HG03095 (cell line): ENCODE measurements around the gene HYOU1.
A peak's percentile ranks its signal among the peaks of the same experiment; 100 is the strongest.
"Not testable (repeated sequence)": the region's sequence is repeated elsewhere in the genome, so short reads cannot be mapped to it uniquely, and the experiment has no call there.

Experiments
- ATAC-seq: cut with Tn5 transposase; IDR thresholded peaks from one replicate; pipeline ENCODE4 v1.9.1; 2021; ENCODE audit warnings: moderate library complexity; ENCODE audit not compliant: unreplicated experiment

HYOU1 gene, protein sequence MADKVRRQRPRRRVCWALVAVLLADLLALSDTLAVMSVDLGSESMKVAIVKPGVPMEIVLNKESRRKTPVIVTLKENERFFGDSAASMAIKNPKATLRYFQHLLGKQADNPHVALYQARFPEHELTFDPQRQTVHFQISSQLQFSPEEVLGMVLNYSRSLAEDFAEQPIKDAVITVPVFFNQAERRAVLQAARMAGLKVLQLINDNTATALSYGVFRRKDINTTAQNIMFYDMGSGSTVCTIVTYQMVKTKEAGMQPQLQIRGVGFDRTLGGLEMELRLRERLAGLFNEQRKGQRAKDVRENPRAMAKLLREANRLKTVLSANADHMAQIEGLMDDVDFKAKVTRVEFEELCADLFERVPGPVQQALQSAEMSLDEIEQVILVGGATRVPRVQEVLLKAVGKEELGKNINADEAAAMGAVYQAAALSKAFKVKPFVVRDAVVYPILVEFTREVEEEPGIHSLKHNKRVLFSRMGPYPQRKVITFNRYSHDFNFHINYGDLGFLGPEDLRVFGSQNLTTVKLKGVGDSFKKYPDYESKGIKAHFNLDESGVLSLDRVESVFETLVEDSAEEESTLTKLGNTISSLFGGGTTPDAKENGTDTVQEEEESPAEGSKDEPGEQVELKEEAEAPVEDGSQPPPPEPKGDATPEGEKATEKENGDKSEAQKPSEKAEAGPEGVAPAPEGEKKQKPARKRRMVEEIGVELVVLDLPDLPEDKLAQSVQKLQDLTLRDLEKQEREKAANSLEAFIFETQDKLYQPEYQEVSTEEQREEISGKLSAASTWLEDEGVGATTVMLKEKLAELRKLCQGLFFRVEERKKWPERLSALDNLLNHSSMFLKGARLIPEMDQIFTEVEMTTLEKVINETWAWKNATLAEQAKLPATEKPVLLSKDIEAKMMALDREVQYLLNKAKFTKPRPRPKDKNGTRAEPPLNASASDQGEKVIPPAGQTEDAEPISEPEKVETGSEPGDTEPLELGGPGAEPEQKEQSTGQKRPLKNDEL

DNA sequence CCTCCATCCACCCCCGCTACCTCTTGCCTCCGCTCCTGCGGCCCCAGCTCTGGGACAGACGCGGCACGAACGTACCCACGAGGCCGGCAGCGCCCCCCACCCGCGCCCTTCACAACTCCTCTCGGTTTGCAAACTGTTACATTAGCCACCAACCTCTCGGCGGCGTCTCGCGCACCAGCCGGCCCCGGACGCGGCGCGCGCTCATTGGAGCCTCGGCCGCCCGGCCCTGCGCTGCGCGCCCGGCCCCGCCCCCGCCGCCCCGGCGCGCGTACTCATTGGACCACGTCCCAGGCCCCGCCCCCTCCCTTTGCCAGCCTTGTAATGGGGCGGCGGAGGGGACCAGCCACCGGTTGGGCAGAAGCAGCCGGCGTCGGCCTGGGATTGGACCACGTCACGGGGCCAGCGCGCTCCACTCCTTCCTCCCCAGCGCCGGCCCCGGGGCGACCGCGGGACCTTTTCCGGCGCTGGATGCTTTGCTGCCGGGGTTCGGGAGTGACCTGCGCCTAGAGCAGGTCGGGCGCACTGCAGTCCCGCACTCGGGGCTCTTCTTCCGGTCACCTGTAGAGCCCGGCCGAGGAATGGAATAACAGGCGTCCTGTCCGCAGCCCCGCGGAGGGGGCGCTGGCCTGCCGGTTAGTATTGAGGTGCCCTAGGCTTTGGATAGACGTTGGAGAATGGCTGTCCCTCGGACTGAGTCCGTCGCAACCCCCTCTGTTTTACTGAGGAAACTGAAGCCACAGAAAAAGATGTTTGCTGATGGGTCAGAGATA, at the start of gene HYOU1:
HYOU1 (minus strand) TSS at position 206 of the 770 bp plus-strand sequence. CDS start 1,045 bp downstream, outside the sequence.
- peak; percentile 88 for ATAC-seq

DNA sequence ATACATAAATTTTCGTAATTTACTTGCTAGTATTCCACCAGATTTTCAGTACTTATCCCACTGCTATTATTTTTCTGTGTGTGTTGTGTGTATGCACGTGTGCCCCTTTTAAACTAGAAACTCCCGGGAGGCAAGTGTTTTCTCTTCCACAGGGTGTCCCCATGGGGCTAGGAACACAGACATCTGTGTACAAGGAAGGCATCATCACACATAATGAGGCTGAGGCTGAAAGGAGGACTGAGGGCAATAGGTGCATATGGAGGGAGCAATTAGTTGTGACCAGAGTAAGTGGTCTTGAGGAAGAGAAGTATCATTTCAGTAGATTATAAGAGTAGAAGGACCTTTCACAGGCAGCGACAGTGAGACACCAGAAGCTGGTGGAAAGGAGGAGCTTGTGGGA, 46.8 kb upstream of the HYOU1 start:
- no peak for ATAC-seq

DNA sequence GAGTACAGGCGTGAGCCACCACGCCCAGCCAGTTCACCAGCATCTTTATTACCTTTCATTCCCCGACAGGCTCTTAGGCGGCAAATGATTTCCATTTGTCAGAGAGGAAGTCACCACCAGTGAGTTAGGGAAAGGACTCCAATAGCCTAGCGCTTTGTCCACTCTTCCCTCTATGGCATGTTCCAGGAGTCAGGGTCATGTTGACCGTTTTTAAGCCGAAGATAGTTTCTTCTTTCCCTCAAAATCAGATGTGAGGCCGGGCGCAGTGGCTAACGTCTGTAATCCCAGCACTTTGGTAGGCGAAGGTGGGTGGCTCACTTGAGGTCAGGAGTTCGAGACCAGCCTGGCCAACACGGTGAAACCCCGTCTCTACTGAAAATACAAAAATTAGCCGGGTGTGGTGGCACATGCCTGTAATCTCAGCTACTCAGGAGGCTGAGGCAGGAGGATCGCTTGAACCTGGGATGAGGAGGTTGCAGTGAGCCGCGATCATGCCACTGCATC, 46.2 kb upstream of the HYOU1 start:
- ATAC-seq: not testable (repeated sequence)

DNA sequence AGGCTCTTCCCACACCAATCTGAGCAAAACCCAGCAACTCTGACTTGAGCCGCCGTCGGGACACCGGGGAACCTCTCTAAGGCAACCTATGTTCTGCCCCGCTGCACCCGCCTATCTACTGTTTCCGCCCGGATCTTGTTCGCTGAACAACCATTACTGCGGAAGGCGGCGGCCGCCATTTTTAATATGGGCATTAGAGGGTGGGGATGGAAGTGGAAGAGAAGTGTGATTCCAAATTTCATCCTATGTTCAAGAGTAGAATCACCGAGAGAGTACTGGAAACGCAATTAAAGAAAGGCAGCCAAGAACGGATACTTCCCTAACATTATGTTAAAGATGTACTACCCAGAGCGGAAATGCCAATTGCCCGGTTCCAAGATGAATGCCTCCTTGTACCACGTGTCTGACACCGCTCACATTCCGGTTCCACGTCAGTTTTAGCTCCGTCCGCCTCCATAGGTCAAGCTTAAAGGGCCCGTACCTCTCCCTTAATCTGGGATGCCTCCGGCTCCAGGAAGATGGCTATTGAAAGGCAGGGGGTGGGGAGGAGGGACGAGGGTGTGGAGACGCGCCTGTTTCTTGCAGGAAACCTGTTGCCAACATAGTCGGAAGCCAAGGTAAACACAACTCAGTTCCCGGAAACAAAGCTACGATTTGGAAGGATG, 44.9 kb upstream of the HYOU1 start, which contains the start of gene DPAGT1:
DPAGT1 (minus strand) TSS at position 95 of the 665 bp plus-strand sequence. CDS start 198 bp downstream, outside the sequence.
- peak; percentile 84 for ATAC-seq

DNA sequence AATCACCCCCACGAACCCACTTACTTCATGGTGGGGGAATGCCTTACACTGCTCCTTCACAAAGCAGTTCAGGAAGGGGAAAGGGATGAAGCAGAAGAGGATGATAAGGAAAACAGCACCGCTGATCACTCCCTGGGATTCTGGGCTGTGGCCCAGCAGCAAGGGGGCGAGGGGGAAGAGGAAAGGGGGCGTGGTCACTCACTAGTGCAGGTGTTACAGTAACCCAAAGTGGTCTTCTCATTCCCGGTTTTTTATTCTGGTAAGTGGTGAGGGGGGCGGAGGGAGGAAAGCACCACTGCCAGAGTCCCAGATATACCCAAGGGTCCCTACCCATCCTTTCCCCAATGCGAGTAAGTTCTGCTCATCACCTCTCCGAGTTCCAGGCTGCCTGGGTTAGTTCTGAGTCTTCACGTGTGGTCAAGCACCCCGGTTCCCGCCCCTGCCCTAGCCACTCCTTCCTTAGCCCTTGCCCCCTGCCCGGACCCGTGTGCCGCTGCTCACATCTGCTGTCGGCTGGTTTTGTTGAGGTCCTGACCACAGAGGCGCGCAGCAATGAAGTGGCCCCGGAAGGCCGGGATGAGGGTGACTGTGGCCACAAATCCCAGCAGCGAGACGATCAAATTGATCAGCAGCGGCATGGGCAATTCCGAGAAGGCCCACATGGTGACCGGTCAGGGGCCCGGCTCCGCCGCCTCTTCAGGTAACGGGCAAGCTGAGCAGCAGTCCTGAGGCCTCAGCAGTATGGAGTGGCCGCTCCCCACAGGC, 44.2 kb upstream of the HYOU1 start:
- no peak for ATAC-seq

DNA sequence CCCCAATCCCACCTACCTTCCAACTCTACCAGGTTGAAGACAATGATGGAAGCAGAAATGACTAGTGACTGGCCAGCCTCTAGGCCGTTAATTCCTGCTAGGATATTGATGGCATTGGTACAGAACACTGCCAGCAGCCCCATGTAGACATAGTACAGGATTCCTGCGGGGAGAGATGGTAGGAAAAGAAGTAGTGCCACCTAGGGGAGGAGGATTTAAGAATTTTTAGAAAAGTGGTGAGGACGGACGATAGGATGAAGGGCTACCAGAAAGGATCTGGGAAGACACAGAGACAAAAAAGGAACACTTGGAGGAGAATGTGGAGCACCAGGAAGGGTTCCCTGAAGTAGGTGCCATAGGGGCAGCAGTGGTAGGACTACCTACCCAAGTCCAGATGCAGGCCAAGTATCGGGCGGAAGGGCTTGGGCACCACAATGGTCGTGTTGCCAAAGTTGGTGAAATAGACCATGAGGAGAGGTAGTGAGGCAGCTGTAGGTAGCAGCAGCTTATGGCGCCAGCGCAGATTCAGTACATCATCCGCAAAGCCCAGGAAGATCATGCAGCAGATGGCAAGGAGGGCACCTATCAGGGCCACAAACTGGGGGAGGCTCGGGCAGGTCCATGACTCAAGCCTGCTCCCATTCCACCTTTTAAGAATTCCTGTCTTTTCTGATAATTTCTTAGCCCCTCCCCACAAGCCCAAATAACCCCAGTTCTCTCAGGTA, 43.4 kb upstream of the HYOU1 start:
- ATAC-seq: no peak

DNA sequence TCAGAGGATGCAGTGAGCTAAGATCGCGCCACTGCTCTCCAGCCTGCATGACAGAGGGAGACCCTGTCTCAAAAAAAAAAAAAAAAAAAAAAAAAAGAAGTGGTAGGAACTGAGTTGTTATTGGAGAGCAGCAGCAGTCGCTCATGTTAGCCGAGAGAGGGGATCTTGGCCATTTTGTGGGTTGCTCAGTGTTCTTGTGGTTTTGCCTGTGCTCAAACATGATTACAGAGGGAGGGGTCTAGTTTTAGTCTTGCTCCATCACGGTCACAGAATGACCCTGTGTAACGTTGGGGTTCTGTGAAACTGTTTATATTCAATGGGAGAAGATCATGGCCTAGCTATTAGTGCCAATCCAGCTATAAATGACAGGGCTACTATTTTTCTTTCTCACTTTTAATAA, 42.7 kb upstream of the HYOU1 start:
- no peak for ATAC-seq

DNA sequence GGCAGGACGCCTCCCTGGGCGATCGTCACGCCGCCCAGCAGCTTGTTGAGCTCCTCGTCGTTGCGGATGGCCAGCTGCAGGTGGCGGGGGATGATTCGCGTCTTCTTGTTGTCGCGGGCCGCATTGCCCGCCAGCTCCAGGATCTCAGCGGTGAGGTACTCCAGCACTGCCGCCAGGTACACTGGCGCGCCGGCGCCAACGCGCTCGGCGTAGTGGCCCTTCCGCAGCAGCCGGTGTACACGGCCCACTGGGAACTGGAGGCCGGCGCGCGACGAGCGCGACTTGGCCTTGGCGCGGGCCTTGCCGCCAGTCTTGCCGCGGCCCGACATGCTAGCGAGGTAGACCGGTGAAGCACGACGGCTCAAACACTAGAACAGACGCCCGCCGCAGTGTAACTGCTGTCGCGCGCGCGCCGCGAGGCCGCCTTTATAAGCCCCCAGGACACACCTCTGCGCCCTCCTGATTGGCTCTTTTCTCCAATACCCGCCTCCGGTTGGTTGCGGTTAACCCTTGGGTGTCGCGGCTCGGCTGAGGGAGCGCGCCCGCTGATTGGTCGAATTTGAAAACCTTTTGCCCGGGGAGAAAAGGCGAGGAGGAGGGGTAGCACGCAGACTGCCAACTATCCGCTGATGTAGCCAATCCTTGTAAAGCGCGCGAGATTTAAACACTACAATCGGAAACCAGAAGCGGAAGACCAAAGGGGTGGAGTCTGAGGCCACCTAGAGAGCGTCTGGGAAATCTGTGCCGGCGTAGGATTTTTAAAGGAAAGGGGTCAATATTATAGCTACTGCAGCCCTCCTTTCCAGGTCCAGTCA, 38.3 kb upstream of the HYOU1 start:
- ATAC-seq: peak; percentile 72

DNA sequence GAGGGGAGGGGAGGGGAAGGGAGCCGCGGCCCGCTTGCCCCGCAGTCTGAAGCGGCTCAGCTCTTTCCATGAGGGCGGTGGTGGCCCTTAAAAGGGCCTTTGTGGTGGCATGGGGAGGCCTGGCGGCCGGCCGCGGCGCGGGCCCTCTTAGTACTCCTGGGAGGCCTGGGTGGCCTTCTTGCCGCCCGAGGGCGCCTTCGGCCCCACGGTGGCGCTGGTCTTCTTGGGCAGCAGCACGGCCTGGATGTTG, 37.7 kb upstream of the HYOU1 start:
- ATAC-seq: peak; percentile 32

DNA sequence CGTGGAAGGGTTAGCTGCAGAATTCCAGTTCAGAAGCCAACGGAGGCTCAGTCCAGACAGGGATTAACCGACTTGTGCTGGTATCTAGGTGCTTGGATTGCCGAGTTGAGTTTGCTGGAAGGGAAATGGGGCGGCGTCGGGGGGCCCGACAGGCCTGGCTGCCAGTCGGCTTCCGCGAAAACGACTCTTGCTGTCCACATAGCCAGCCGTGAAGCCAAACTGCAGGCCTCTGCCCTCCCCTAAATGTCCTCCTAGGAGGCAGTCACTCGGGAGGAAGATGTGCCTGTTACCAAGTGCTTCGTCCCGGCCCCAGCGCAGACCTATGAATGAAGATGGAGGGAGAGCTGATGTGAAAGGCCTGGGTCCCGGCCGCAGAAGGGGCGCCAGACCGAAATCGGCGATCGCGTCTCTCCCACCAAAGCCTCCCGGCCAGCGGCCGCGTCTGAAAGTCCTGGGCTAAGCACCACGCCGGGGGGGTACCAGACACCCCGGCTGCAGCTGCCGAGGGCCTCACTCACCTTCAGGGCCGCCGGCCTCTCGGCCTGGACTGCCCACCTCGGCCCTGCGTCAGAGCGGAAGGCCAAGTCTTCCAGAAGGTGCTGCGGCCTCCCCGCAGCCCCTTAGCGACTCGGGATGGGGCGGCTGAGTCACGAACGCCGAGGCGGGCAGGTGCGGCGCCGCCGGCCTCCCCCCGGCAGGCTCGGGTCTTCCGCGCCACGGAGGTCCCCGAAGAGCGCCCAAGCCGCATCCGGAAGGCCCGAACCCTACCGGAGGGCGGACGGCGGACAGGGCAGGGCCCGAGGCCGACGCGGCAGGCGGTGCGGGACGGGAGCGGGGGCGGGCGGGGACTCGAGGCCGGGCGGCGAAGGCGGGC, 37.2 kb upstream of the HYOU1 start:
- ATAC-seq: peak; percentile 8

DNA sequence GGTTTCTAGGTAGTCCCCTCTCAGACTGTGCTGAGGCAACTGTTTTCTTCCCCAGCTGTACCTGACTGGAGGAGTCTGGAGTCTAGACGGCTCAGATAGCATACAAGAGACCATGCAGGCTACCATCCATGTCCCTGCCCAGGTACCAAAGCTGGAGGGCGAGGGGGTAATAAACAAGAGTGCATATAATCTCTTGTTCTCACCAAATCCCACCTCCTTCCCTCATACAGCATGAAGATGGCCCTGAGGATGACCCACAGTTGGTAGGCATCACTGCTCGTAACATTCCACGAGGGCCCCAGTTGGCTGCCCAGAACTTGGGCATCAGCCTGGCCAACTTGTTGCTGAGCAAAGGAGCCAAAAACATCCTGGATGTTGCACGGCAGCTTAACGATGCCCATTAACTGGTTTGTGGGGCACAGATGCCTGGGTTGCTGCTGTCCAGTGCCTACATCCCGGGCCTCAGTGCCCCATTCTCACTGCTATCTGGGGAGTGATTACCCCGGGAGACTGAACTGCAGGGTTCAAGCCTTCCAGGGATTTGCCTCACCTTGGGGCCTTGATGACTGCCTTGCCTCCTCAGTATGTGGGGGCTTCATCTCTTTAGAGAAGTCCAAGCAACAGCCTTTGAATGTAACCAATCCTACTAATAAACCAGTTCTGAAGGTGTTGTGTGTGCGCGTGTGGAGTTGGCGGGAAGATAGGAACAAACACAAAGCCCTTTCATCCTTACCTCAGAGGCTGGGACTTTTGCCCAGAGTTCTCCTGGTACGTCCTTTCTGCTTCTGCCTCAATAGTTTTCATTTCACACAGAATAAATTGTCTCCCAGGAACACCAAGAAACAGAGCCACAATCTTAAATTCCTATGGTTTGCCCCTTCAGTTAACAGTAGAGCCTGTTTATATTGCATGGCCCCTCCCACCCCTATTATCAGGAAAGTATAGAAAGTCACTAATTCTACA, 36.2 kb upstream of the HYOU1 start:
- ATAC-seq: no peak

DNA sequence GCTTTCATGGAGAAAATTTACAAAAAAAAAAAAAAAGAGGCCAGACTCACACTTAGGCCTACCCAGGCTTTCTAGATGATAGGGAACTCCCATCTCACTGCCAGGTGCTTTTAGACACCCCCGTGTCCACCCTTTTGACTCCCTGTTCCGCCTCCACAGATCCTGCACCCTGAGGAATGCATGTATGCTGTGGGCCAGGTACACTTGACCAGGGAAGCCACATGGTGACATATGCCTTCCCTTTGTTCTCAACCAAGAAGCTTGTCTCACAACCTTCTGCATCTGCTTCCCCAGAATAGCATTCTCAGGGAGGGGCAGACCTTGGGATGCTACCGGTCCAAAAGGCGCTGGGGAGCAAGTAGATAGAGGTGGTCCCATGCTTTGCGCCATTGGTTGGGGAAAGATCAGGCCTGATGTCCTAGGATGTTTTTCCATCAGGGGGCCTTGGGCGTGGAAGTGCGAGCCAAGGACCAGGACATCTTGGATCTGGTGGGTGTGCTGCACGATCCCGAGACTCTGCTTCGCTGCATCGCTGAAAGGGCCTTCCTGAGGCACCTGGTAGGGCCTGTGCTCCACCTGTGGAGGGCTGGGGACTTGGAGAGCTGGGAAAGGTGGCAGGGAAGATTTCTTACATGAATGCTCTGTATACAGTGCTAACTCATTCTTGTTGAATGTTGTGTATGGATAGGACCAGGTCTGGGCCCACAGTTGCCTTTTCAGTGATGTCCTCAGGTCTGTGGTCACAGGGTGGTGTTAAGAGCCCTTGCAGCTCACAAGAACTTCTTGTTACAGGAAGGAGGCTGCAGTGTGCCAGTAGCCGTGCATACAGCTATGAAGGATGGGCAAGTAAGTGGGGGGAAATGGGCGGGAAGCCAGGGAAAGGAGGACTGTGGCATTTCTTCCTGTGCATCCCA, 35.2 kb upstream of the HYOU1 start:
- ATAC-seq: no peak

DNA sequence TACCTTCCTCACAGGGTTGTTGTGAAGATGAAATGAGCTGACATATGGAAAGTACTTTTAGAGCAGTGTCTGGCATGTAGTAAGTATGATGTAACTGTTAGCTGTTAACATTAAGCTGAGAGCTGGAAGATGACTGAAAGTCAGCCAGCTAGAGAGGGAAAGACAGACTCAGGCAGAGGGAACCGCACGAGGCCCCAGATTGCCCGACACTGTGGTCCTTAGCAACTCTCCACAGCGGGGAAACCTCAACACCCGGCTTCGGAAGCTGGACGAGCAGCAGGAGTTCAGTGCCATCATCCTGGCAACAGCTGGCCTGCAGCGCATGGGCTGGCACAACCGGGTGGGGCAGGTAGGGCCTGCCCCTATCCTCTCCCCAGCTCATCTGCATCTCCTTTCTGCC, 34.2 kb upstream of the HYOU1 start:
- no peak for ATAC-seq

DNA sequence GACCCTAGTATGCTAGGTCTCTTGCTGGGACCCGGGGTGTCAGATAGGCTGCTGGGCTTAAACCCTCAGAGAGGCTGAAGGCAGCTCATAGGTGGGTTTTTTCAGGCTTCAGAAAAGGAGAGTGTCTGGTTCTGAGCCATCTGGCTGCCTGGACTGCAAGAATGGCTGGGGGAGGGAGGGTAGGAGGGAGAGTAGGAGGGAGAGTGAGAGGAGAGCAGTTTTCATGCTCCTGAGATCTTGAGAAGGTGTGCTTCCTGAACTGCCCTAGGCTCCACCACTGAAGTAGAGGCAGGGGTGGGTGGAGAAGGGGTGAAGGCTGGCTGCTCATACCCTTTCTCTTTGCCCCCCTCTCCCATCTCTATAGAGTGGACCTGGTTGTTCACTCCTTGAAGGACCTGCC, 32.3 kb upstream of the HYOU1 start:
- no peak for ATAC-seq

DNA sequence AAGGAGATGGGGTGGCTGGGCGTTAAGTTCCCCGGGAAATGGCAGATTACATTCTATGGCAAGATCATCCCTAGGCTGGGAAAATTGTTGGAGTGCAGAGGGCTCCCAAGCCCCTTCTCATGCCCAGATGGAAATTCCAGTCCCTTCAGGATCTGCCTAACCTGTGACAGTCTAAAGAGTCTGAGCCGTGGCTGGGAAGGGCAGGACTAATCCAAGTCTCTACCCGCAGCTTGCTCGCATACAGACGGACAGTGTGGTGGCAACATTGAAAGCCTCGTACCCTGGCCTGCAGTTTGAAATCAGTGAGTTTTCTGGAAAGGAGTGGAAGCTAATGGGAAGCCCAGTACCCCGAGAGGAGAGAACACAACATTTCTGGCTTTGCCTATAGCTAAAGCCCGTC, 31.4 kb upstream of the HYOU1 start:
- ATAC-seq: no peak
